OCI-LY1 (cell line): Measurements from ENCODE around the gene IRX3.

Experiments used
- H2AFZ ChIP-seq: fragments of 200-600 bp; sonication (generic), shearing (Covaris generic); 2 replicates; pipeline ENCODE4 v1.6.0; 2014; ENCODE audit warnings: antibody characterized with exemption, mild to moderate bottlenecking, low read length
- H3F3A ChIP-seq: fragments of 200-600 bp; sonication (generic), shearing (Covaris generic); 2 replicates; pipeline ENCODE4 v1.6.0; 2014; ENCODE audit warnings: mild to moderate bottlenecking, antibody characterized with exemption, low read length, moderate library complexity; ENCODE audit not compliant: insufficient read depth
- H3K27ac ChIP-seq: fragments of 200-600 bp; sonication (generic); 2 replicates; pipeline ENCODE4 v1.5.1; 2014; ENCODE audit warnings: low read length, mixed run types, mild to moderate bottlenecking, low read depth; ENCODE audit not compliant: poor library complexity, severe bottlenecking
- H3K27me3 ChIP-seq: fragments of 200-600 bp; sonication (generic); 2 replicates; pipeline ENCODE4 v1.6.0; 2014; ENCODE audit warnings: antibody characterized with exemption, mild to moderate bottlenecking, low read length, moderate library complexity; ENCODE audit not compliant: insufficient read depth
- H3K36me3 ChIP-seq: fragments of 200-600 bp; sonication (generic); 2 replicates; pipeline ENCODE4 v1.6.1; 2014; ENCODE audit warnings: mild to moderate bottlenecking, antibody characterized with exemption, low read length, moderate library complexity, mixed read lengths; ENCODE audit not compliant: insufficient read depth
- H3K4me1 ChIP-seq: fragments of 200-600 bp; sonication (generic); 2 replicates; pipeline ENCODE4 v1.5.1; 2014; ENCODE audit warnings: mild to moderate bottlenecking, low read length, moderate library complexity; ENCODE audit not compliant: insufficient read depth, severe bottlenecking
- H3K4me2 ChIP-seq: fragments of 200-600 bp; sonication (generic), shearing (Covaris generic); 2 replicates; pipeline ENCODE4 v1.6.1; 2014; ENCODE audit warnings: low read length
- H3K4me3 ChIP-seq: fragments of 200-600 bp; sonication (generic); 2 replicates; pipeline ENCODE4 v1.5.1; 2014; ENCODE audit warnings: low read length, low read depth, mild to moderate bottlenecking, mixed read lengths; ENCODE audit not compliant: poor library complexity, severe bottlenecking
- H3K79me2 ChIP-seq: fragments of 200-600 bp; shearing (Covaris generic); 2 replicates; pipeline ENCODE4 v1.6.1; 2016; ENCODE audit warnings: mixed run types, low read length, mixed read lengths; ENCODE audit not compliant: insufficient read depth
- H3K9ac ChIP-seq: fragments of 200-600 bp; sonication (generic), shearing (Covaris generic); 2 replicates; pipeline ENCODE4 v1.6.1; 2014; ENCODE audit warnings: mild to moderate bottlenecking, low read length, mixed read lengths
- H3K9me2 ChIP-seq: fragments of 200-600 bp; sonication (generic), shearing (Covaris generic); 2 replicates; pipeline ENCODE4 v1.6.1; 2014; ENCODE audit warnings: low read depth, mild to moderate bottlenecking, low read length, mixed read lengths
- H3K9me3 ChIP-seq: fragments of 200-600 bp; shearing (Covaris generic); 2 replicates; pipeline ENCODE4 v1.6.1; 2014; ENCODE audit warnings: low read length, mixed read lengths
- H4K20me1 ChIP-seq: fragments of 200-600 bp; sonication (generic), shearing (Covaris generic); 2 replicates; pipeline ENCODE4 v1.6.0; 2016; ENCODE audit warnings: mild to moderate bottlenecking, low read length; ENCODE audit not compliant: insufficient read depth
- CTCF ChIP-seq: fragments of 200-600 bp; sonication (generic), shearing (Covaris generic); IDR thresholded peaks from 2 replicates; pipeline ENCODE4 v1.5.1; 2017; ENCODE audit warnings: mild to moderate bottlenecking, antibody characterized with exemption, low read length, moderate library complexity, mixed read lengths
- EZH2 ChIP-seq: fragments of 200-600 bp; sonication (generic), shearing (Covaris generic); IDR thresholded peaks from 2 replicates; pipeline ENCODE4 v1.8.0; 2017; ENCODE audit warnings: borderline replicate concordance, mixed run types, mild to moderate bottlenecking, antibody characterized with exemption, low read length, moderate library complexity, mixed read lengths

Gene IRX3

GRCh38 chr16:54236773-54237172, 49.8 kb downstream of the IRX3 start:
- H3K9me2 ChIP-seq: no peaks in the 10 kb centered on the region
- H3K27ac ChIP-seq: no peak overlapping the region
- H3K36me3 ChIP-seq: no peaks in the 10 kb centered on the region
- no peaks in the 10 kb centered on the region for H3K4me1 ChIP-seq
- H3K9me3 ChIP-seq: no peaks in the 10 kb centered on the region
- TF ChIP-seq EZH2 (no peak), CTCF (no peak)
- no peak overlapping the region for H2AFZ ChIP-seq
- H3K4me2 ChIP-seq: no peak overlapping the region
- H4K20me1 ChIP-seq: no peaks in the 10 kb centered on the region
- no peaks in the 10 kb centered on the region for H3F3A ChIP-seq
- no peak overlapping the region for H3K9ac ChIP-seq
- no peak overlapping the region for H3K4me3 ChIP-seq
- no peaks in the 10 kb centered on the region for H3K27me3 ChIP-seq
- H3K79me2 ChIP-seq: no peaks in the 10 kb centered on the region

GRCh38 chr16:54233615-54234014, 53.0 kb downstream of the IRX3 start:
- Histone ChIP-seq H3K27ac (no peak overlapping the region), H3K4me2 (no peak overlapping the region), H3F3A (no peaks in the 10 kb centered on the region), H4K20me1 (no peaks in the 10 kb centered on the region), H3K9ac (no peak overlapping the region), H3K27me3 (no peaks in the 10 kb centered on the region), H2AFZ (no peak overlapping the region), H3K4me3 (no peak overlapping the region), H3K79me2 (no peaks in the 10 kb centered on the region), H3K4me1 (no peaks in the 10 kb centered on the region), H3K9me3 (no peaks in the 10 kb centered on the region), H3K36me3 (no peaks in the 10 kb centered on the region), H3K9me2 (no peaks in the 10 kb centered on the region)
- TF ChIP-seq EZH2 (no peak), CTCF (no peak)
